ENCODE results near the gene CSRP2. TPM values are rescaled to one million over a fixed set of nuclear protein-coding genes. Genes with fewer than 3 reads are reported as not detected.

Gene CSRP2
- total RNA-seq, 4 donors from 2014 or later: 1.9 to 9.6 (median 8.3) TPM

DNA sequence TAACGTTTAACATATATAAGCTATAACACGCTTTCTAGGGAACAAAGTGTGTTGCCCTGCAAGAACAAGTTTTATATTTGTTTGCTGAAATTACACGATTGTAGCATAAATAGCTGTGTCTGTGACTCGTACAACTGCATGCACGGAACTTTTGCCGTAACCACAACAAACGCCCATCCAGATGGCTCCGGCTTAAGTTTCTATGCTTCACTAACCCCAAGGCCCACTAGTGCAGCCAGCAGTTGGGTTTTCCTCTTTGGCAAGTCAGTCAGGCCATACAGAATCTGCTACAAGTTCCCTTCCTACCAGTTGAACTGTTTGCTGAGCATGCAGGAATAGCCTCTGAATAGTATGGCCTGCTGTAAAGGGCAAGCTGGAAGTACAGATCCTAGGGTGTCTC is 12.1 kb downstream of the CSRP2 start:
- Histone ChIP-seq H3K27ac (peak overlapping the region in 2 of 4 donors; percentile 19 to 23), H3K9me3 (no peaks in the 10 kb centered on the region), H3K4me1 (peaks cover 0 to 19% (median 0%) of the 10 kb centered on the region in 4 donors), H3K27me3 (no peaks in the 10 kb centered on the region), H3K36me3 (no peaks in the 10 kb centered on the region), H3K4me3 (no peak overlapping the region)
- intact Hi-C loops (cut with DNase I; ENCODE audit: low total_unique reads): no loop called here
- no peak for DNase-seq
- 64 to 75% methylated on average over 7 to 8 of the region's 8 CpGs for WGBS, 2 donors (ENCODE audit: low coverage in 1 of 2)
- in situ Hi-C loops (cut with MboI; ENCODE audit: low pct_ligation_motif_present in 1 of 4, low pct_unique_long_range_greater_than_20kb in 1 of 4, low sequenced_read_pairs in 3 of 4): no loop called here
- no peak for TF ChIP-seq EP300 (IDR thresholded peaks at IDR 0.05; ENCODE audit: low read depth)
- no peak for TF ChIP-seq POLR2A (IDR thresholded peaks at IDR 0.05)
- no peak for TF ChIP-seq POLR2AphosphoS5 (IDR thresholded peaks at IDR 0.05)
- TF ChIP-seq, protein P1, sequence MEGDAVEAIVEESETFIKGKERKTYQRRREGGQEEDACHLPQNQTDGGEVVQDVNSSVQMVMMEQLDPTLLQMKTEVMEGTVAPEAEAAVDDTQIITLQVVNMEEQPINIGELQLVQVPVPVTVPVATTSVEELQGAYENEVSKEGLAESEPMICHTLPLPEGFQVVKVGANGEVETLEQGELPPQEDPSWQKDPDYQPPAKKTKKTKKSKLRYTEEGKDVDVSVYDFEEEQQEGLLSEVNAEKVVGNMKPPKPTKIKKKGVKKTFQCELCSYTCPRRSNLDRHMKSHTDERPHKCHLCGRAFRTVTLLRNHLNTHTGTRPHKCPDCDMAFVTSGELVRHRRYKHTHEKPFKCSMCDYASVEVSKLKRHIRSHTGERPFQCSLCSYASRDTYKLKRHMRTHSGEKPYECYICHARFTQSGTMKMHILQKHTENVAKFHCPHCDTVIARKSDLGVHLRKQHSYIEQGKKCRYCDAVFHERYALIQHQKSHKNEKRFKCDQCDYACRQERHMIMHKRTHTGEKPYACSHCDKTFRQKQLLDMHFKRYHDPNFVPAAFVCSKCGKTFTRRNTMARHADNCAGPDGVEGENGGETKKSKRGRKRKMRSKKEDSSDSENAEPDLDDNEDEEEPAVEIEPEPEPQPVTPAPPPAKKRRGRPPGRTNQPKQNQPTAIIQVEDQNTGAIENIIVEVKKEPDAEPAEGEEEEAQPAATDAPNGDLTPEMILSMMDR (IDR thresholded peaks at IDR 0.05): no peak

GRCh38 chr12:76866151-76866567 is 12.7 kb downstream of the CSRP2 start:
- Histone ChIP-seq H3K27me3 (no peaks in the 10 kb centered on the region), H3K9me3 (no peaks in the 10 kb centered on the region), H3K36me3 (no peaks in the 10 kb centered on the region), H3K27ac (peak overlapping the region in 2 of 4 donors; percentile 19 to 23), H3K4me1 (peaks cover 0 to 19% (median 0%) of the 10 kb centered on the region in 4 donors), H3K4me3 (no peak overlapping the region)
- DNase-seq: no peak
- intact Hi-C loops (cut with DNase I; ENCODE audit: low total_unique reads): no loop called here
- no peak for TF ChIP-seq POLR2A (IDR thresholded peaks at IDR 0.05)
- TF ChIP-seq, protein P1 (IDR thresholded peaks at IDR 0.05): no peak
- in situ Hi-C loops (cut with MboI; ENCODE audit: low pct_ligation_motif_present in 1 of 4, low pct_unique_long_range_greater_than_20kb in 1 of 4, low sequenced_read_pairs in 3 of 4): no loop called here
- 51 to 68% methylated on average over 4 to 8 of the region's 8 CpGs for WGBS, 2 donors (ENCODE audit: low coverage in 1 of 2)

- intact Hi-C loops (cut with DNase I; ENCODE audit: low total_unique reads) (no loop called here), in situ Hi-C loops (cut with MboI; ENCODE audit: low pct_ligation_motif_present in 1 of 4, low pct_unique_long_range_greater_than_20kb in 1 of 4, low sequenced_read_pairs in 3 of 4) (no loop called here)
- no peaks in the 10 kb centered on the region for H3K27me3 ChIP-seq
- H3K4me3 ChIP-seq: no peak overlapping the region
- peak overlapping the region in 1 of 4 donors; percentile 29 for H3K27ac ChIP-seq
- H3K36me3 ChIP-seq: no peaks in the 10 kb centered on the region
- peaks cover 0 to 19% (median 0%) of the 10 kb centered on the region in 4 donors for H3K4me1 ChIP-seq
- TF ChIP-seq POLR2A (IDR thresholded peaks at IDR 0.05): no peak
- TF ChIP-seq EP300 (IDR thresholded peaks at IDR 0.05; ENCODE audit: low read depth): no peak
- TF ChIP-seq, protein P1 (IDR thresholded peaks at IDR 0.05): no peak
- TF ChIP-seq POLR2AphosphoS5 (IDR thresholded peaks at IDR 0.05): no peak
- H3K9me3 ChIP-seq: no peaks in the 10 kb centered on the region
- DNase-seq: no peak
- WGBS, 2 donors (ENCODE audit: low coverage in 1 of 2): 65 to 71% methylated on average over 2 of the region's 2 CpGs
Observed at GRCh38 chr12:76864791-76865400, 13.9 kb downstream of the CSRP2 start.

- DNase-seq: no peak
- Histone ChIP-seq H3K36me3 (no peaks in the 10 kb centered on the region), H3K27me3 (no peaks in the 10 kb centered on the region), H3K9me3 (no peaks in the 10 kb centered on the region), H3K4me3 (no peak overlapping the region), H3K4me1 (peaks cover 0 to 19% (median 0%) of the 10 kb centered on the region in 4 donors), H3K27ac (peak overlapping the region in 3 of 4 donors; percentile 29 to 47 (median 38))
- WGBS, 2 donors (ENCODE audit: low coverage in 1 of 2): 49 to 71% methylated on average over 3 to 4 of the region's 4 CpGs
- TF ChIP-seq EP300 (IDR thresholded peaks at IDR 0.05; ENCODE audit: low read depth) (no peak), POLR2A (IDR thresholded peaks at IDR 0.05) (no peak), POLR2AphosphoS5 (IDR thresholded peaks at IDR 0.05) (no peak)
- TF ChIP-seq, protein P1 (IDR thresholded peaks at IDR 0.05): no peak
- intact Hi-C loops (cut with DNase I; ENCODE audit: low total_unique reads): no loop called here
- in situ Hi-C loops (cut with MboI; ENCODE audit: low pct_ligation_motif_present in 1 of 4, low pct_unique_long_range_greater_than_20kb in 1 of 4, low sequenced_read_pairs in 3 of 4): no loop called here
Observed at GRCh38 chr12:76863837-76864236, 15.0 kb downstream of the CSRP2 start.

Measured in transverse colon (tissue), 4 donors.